K562 (cell line): ENCODE measurements around the gene MMP2. TPM values are rescaled to one million over a fixed set of nuclear protein-coding genes. Genes with fewer than 3 reads are reported as not detected.

Experiments
- ATAC-seq: fragments of 200-7000 bp; cut with Tn5 transposase; 3 replicates; pipeline ENCODE4 v1.9.1; 2020; ENCODE audit warnings: moderate library complexity
- BruUV-seq: library from RNA; stranded (reverse); fragments of 400-500 nt; replicated peaks from 2 replicates; lab custom pipeline; 2021; lab: Mats Ljungman, UMichigan
- CTCF ChIA-PET: fragments of 300-600 bp; formaldehyde crosslinking; extraction: SDS; loops from one replicate; lab custom pipeline; 2021; ENCODE audit warnings: low intra/inter-chr PET ratio; lab: Yijun Ruan, JAX
- POLR2A ChIA-PET: fragments of 300-600, 350-650 bp; sonication (Branson Sonifier 250); formaldehyde crosslinking; extraction: SDS; loops from one replicate; lab custom pipeline; 2021; ENCODE audit warnings: antibody characterized with exemption, inconsistent platforms; lab: Yijun Ruan, JAX
- DNase-seq, 4 experiments: peaks; one replicate each; pipeline versions ENCODE4 v3.0.0 to v3.0.0-alpha.2; 2011 to 2018; ENCODE audit warnings: low spot score in 3 of 4, mixed read lengths in 3 of 4; ENCODE audit errors: extremely low read depth in 1 of 4
- FAIRE-seq: peaks from 2 replicates; lab custom pipeline; 2011; peaks lifted over from hg19 to GRCh38; lab: Jason Lieb, UNC
- H2AFZ ChIP-seq: 2 replicates; pipeline ENCODE4 v1.6.0; 2011; ENCODE audit warnings: low read depth, low read length, control low read depth, inconsistent platforms
- H3K27ac ChIP-seq: fragments of 200-600 bp; 3 replicates; pipeline ENCODE4 v1.8.0; 2011; ENCODE audit warnings: low read depth, mild to moderate bottlenecking, control low read depth, inconsistent platforms, low read length, moderate library complexity, mixed read lengths; ENCODE audit errors: extremely low read depth
- H3K27me3 ChIP-seq, 2 experiments: fragments of 300-600 bp in 1 of 2; 2 replicates in 1 of 2; 3 replicates in 1 of 2; pipeline versions ENCODE4 v1.6.0 to v1.8.0; 2011; ENCODE audit warnings: inconsistent platforms in 2 of 2, low read length in 2 of 2, mild to moderate bottlenecking in 1 of 2, mixed read lengths in 1 of 2, moderate library complexity in 1 of 2; ENCODE audit not compliant: control insufficient read depth in 2 of 2, insufficient read depth in 2 of 2
- H3K36me3 ChIP-seq: fragments of 300-600 bp; 3 replicates; pipeline ENCODE4 v1.8.0; 2011; ENCODE audit warnings: mild to moderate bottlenecking, low read length, inconsistent platforms; ENCODE audit not compliant: control insufficient read depth, insufficient read depth
- H3K4me1 ChIP-seq, 2 experiments: fragments of 200-600 bp in 1 of 2; replicated peaks in 1 of 2; 2 replicates in 1 of 2; 3 replicates in 1 of 2; pipeline versions ENCODE4 v1.5.1 to v1.8.0; 2011; ENCODE audit warnings: inconsistent platforms in 2 of 2, low read length in 2 of 2, mild to moderate bottlenecking in 1 of 2, mixed read lengths in 1 of 2, moderate library complexity in 1 of 2; ENCODE audit not compliant: control insufficient read depth in 2 of 2, insufficient read depth in 2 of 2
- H3K4me2 ChIP-seq: 2 replicates; pipeline ENCODE4 v1.6.1; 2011; ENCODE audit warnings: low read length, control low read depth, inconsistent platforms, mixed read lengths; ENCODE audit not compliant: insufficient read depth
- H3K4me3 ChIP-seq: fragments of 200-600 bp; sonication (generic), shearing (Covaris generic); 2 replicates; pipeline ENCODE4 v1.5.1; 2016; ENCODE audit warnings: control low read depth, inconsistent platforms
- H3K79me2 ChIP-seq: fragments of 200-600 bp; 3 replicates; pipeline ENCODE4 v1.8.0; 2011; ENCODE audit warnings: low read length, inconsistent platforms; ENCODE audit not compliant: control insufficient read depth, insufficient read depth
- H3K9ac ChIP-seq, 2 experiments: 2 replicates each; pipeline versions ENCODE4 v1.6.0 to v1.6.1; 2011; ENCODE audit warnings: low read depth in 2 of 2, low read length in 2 of 2, control low read depth in 1 of 2, inconsistent platforms in 1 of 2, mild to moderate bottlenecking in 1 of 2, mixed read lengths in 1 of 2; ENCODE audit not compliant: insufficient read depth in 1 of 2
- H3K9me1 ChIP-seq: one replicate; pipeline ENCODE4 v1.6.0; 2011; ENCODE audit warnings: inconsistent platforms, mild to moderate bottlenecking, low read length, moderate library complexity; ENCODE audit not compliant: control insufficient read depth, insufficient read depth
- H3K9me3 ChIP-seq: replicated peaks from 2 replicates; pipeline ENCODE4 v1.5.1; 2011; ENCODE audit warnings: low read depth, low read length, inconsistent platforms; ENCODE audit not compliant: control insufficient read depth, insufficient read depth
- H4K20me1 ChIP-seq: replicated peaks from 2 replicates; pipeline ENCODE4 v1.6.1; 2011; ENCODE audit warnings: low read length, inconsistent platforms, mixed read lengths; ENCODE audit not compliant: control insufficient read depth, insufficient read depth
- CEBPB ChIP-seq: fragments of 450-650 bp; IDR thresholded peaks from 2 replicates; pipeline ENCODE4 v1.6.1; 2016; ENCODE audit warnings: missing genetic modification characterization, missing compliant biosample characterization
- CEBPG ChIP-seq, 3 experiments: fragments of 200-800 bp in 1 of 3; sonication (Bioruptor generic) in 1 of 3; sonication (generic) in 1 of 3; formaldehyde crosslinking in 1 of 3; IDR thresholded peaks in 2 of 3; conservative IDR thresholded peaks in 1 of 3; 2 replicates each; pipeline versions ENCODE4 v1.6.1 to v1.8.0; 2016 to 2022; ENCODE audit warnings: missing compliant biosample characterization in 2 of 3, missing genetic modification characterization in 2 of 3, mild to moderate bottlenecking in 1 of 3, missing genetic modification reagents in 1 of 3
- E2F3 ChIP-seq: fragments of 250-450 bp; sonication (Bioruptor Pico); IDR thresholded peaks from 2 replicates; pipeline ENCODE4 v1.4.0; 2020; ENCODE audit warnings: mild to moderate bottlenecking
- EGR1 ChIP-seq: fragments of 450-650 bp; conservative IDR thresholded peaks from 2 replicates; pipeline ENCODE4 v1.6.1; 2017; ENCODE audit warnings: mild to moderate bottlenecking
- HES1 ChIP-seq: fragments of 450-650 bp; IDR thresholded peaks from 2 replicates; pipeline ENCODE4 v1.6.1; 2016; ENCODE audit warnings: low read depth, mild to moderate bottlenecking, moderate library complexity
- NRF1 ChIP-seq, 2 experiments: fragments of 450-650 bp; IDR thresholded peaks in 1 of 2; conservative IDR thresholded peaks in 1 of 2; 2 replicates each; pipeline ENCODE4 v1.6.1; 2014; ENCODE audit warnings: mild to moderate bottlenecking in 2 of 2
- VEZF1 ChIP-seq: fragments of 200-800 bp; sonication (Bioruptor generic); IDR thresholded peaks from 2 replicates; pipeline ENCODE4 v1.6.1; 2017; ENCODE audit warnings: missing genetic modification characterization, missing compliant biosample characterization
- WGBS: fragments of 100-300 bp; shearing (Covaris generic); methylation state at CpG from one replicate; pipeline ENCODE4 v1.1.6; 2016; ENCODE audit warnings: low coverage, mixed read lengths; ENCODE audit not compliant: insufficient coverage; ENCODE audit errors: missing lambda C conversion rate; 5-methylcytosine and 5-hydroxymethylcytosine counted together
- in situ Hi-C: fragments of 300-500 bp; cut with MboI; formaldehyde crosslinking; loops from 4 replicates; pipeline ENCODE4 v1.15.0; 2018; ENCODE audit warnings: inconsistent platforms, mixed read lengths
- intact Hi-C: fragments of 100-400 bp; cut with micrococcal nuclease; formaldehyde crosslinking; loops from 2 replicates; pipeline ENCODE4 v1.14.2; 2022
- polyA plus RNA-seq, 8 experiments: library from polyadenylated mRNA; depleted of rRNA in 4 of 8; stranded (reverse) in 5 of 8; unstranded in 3 of 8; fragments of >200 nt; fragmentation: Nextera tagmentation in 2 of 8; fragmentation: Illumina TruSeq in 1 of 8; extraction: Ambion mirVana in 2 of 8; extraction: Trizol in 1 of 8; gene quantifications; 2 replicates each; pipeline versions ENCODE4 v1.2.1 to v1.2.3, GENCODE V29; 2011 to 2014; ENCODE audit warnings: inconsistent platforms in 1 of 8, missing spikeins in 1 of 8
- total RNA-seq, 7 experiments: library from RNA; depleted of rRNA in 6 of 7; stranded (reverse); fragments of >200 nt in 6 of 7; fragmentation: Illumina TruSeq in 2 of 7; extraction: Trizol in 2 of 7; gene quantifications; 2 replicates each; pipeline versions ENCODE4 v1.2.1 to v1.2.3, GENCODE V29; 2011 to 2021; ENCODE audit warnings: low replicate concordance in 1 of 7
- TF ChIP-seq, protein P1 (sequence below): fragments of 250-450 bp; sonication (Bioruptor Pico); IDR thresholded peaks from 2 replicates; pipeline ENCODE4 v1.9.0; 2021; ENCODE audit warnings: mild to moderate bottlenecking, inconsistent platforms

Gene MMP2
- total and polyA plus RNA-seq, 9 of the 15 experiments (the other 6 are each of a cell fraction or from before 2014, with no cell fraction given) = 0.05 to 0.53 TPM; not detected in 7

DNA sequence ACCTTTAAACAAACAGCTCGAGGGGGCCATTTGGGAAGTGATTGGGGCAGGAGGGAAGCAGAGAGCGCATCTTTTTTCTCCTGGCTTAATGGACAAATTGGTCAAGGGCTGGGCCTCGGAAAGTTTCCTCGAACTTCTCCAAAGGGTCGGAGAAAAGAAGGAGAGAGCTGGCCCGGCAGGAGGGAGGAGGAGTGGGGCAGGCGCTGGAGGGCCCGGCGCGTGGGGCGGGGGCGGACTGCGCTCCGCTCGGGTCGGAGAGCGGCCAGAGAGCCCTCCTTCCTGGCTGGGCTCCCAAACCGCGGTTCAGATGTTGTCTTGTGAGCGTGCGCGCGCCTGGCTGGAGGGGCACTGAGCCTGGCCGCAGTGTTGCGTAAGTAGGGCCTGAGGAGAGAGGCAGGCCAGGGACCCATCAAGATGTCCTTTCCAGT lies 1.2 kb downstream of the MMP2 start:
- DNase-seq (peak in 1 of 4 experiments; percentile 11), FAIRE-seq (no peak), ATAC-seq (no peak)
- Histone ChIP-seq H4K20me1 (no peaks in the 10 kb centered on the region), H3K27me3 (peaks cover 8 to 25% of the 10 kb centered on the region in 2 experiments; a peak in 3 of 5 replicates), H3K4me1 (peaks cover 0 to 4% of the 10 kb centered on the region in 2 experiments; a peak in 2 of 5 replicates), H3K79me2 (no peaks in the 10 kb centered on the region), H3K9me3 (no peaks in the 10 kb centered on the region), H3K9me1 (no peaks in the 10 kb centered on the region), H3K9ac (no peak overlapping the region), H3K4me3 (no peak overlapping the region), H3K27ac (no peak overlapping the region), H3K4me2 (no peak overlapping the region), H3K36me3 (no peaks in the 10 kb centered on the region), H2AFZ (no peak overlapping the region)
- POLR2A ChIA-PET = interaction anchor here (0.6 kb wide), 1 partner anchor 761 kb away, joined by 3 read pairs; no protein-coding TSS in a partner anchor
- WGBS = 0% methylated on average over 9 of the region's 25 CpGs
- CTCF ChIA-PET = no interaction called here
- no TSS peak for BruUV-seq
- in situ Hi-C loops = no loop called here
- TF ChIP-seq E2F3 (CRISPR knock-in tag) (no peak), CEBPB (peak; percentile 39), EGR1 (peak; percentile 34; the same call in 1 of the 2 replicates), VEZF1 (CRISPR knock-in tag) (peak; percentile 21; the same call in 1 of the 2 replicates), CEBPG (CRISPR knock-in tag; IDR thresholded peaks at IDR 0.05) (no peak), CEBPG (tag; conservative IDR thresholded peaks at IDR 0.05 in 1 of 2, IDR thresholded peaks at IDR 0.05 in 1 of 2) (peak; percentile 34 to 75; a peak in 3 of 4 replicates), NRF1 (conservative IDR thresholded peaks at IDR 0.05 in 1 of 2, IDR thresholded peaks at IDR 0.05 in 1 of 2) (peak; percentile 39 to 43; a peak in 3 of 4 replicates), HES1 (0 out of 2 replicates have a peak, but pooled peaks have one; percentile 28)
- TF ChIP-seq, protein P1, sequence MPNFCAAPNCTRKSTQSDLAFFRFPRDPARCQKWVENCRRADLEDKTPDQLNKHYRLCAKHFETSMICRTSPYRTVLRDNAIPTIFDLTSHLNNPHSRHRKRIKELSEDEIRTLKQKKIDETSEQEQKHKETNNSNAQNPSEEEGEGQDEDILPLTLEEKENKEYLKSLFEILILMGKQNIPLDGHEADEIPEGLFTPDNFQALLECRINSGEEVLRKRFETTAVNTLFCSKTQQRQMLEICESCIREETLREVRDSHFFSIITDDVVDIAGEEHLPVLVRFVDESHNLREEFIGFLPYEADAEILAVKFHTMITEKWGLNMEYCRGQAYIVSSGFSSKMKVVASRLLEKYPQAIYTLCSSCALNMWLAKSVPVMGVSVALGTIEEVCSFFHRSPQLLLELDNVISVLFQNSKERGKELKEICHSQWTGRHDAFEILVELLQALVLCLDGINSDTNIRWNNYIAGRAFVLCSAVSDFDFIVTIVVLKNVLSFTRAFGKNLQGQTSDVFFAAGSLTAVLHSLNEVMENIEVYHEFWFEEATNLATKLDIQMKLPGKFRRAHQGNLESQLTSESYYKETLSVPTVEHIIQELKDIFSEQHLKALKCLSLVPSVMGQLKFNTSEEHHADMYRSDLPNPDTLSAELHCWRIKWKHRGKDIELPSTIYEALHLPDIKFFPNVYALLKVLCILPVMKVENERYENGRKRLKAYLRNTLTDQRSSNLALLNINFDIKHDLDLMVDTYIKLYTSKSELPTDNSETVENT (CRISPR knock-in tag) = no peak
- intact Hi-C loops = no loop called here
